DND-41 (cell line): ENCODE results near the gene SLC4A7.

ENCODE experiments used
- ATAC-seq: fragments of 200-7000 bp; cut with Tn5 transposase; 3 replicates; pipeline ENCODE4 v1.9.1; 2021; ENCODE audit warnings: low read depth; ENCODE audit not compliant: insufficient read depth
- DNase-seq: peaks from one replicate; pipeline ENCODE4 v3.0.0-alpha.2; 2020
- H2AFZ ChIP-seq: 2 replicates; pipeline ENCODE4 v1.6.0; 2012; ENCODE audit warnings: low read depth, low read length
- H3K27ac ChIP-seq: 2 replicates; pipeline ENCODE4 v1.5.1; 2012; ENCODE audit warnings: low read length, inconsistent platforms
- H3K27me3 ChIP-seq: fragments of 200-600 bp; sonication (generic); 2 replicates; pipeline ENCODE4 v1.6.0; 2012; ENCODE audit warnings: low read length, mild to moderate bottlenecking, inconsistent platforms; ENCODE audit not compliant: insufficient read depth, poor library complexity
- H3K36me3 ChIP-seq: 2 replicates; pipeline ENCODE4 v1.5.1; 2012; ENCODE audit warnings: low read length, inconsistent platforms; ENCODE audit not compliant: insufficient read depth
- H3K4me1 ChIP-seq: 2 replicates; pipeline ENCODE4 v1.5.1; 2012; ENCODE audit warnings: mild to moderate bottlenecking, low read length; ENCODE audit not compliant: insufficient read depth
- H3K4me2 ChIP-seq: 2 replicates; pipeline ENCODE4 v1.6.0; 2012; ENCODE audit warnings: mild to moderate bottlenecking, moderate library complexity, low read length, inconsistent platforms; ENCODE audit not compliant: insufficient read depth
- H3K4me3 ChIP-seq, 2 experiments: fragments of 200-600 bp in 1 of 2; shearing (Covaris generic) in 1 of 2; 2 replicates each; pipeline ENCODE4 v1.5.1; 2012 to 2016; ENCODE audit warnings: inconsistent platforms in 2 of 2, low read length in 2 of 2, mild to moderate bottlenecking in 2 of 2, low read depth in 1 of 2, moderate library complexity in 1 of 2
- H3K79me2 ChIP-seq: 2 replicates; pipeline ENCODE4 v1.6.0; 2012; ENCODE audit warnings: low read length, inconsistent platforms; ENCODE audit not compliant: insufficient read depth
- H3K9ac ChIP-seq: 2 replicates; pipeline ENCODE4 v1.6.0; 2012; ENCODE audit warnings: low read depth, mild to moderate bottlenecking, inconsistent platforms, low read length, moderate library complexity
- H3K9me3 ChIP-seq: 2 replicates; pipeline ENCODE4 v1.5.1; 2012; ENCODE audit warnings: low read length, moderate library complexity, mild to moderate bottlenecking, inconsistent platforms; ENCODE audit not compliant: insufficient read depth, severe bottlenecking
- H4K20me1 ChIP-seq: 2 replicates; pipeline ENCODE4 v1.6.0; 2012; ENCODE audit warnings: low read length; ENCODE audit not compliant: insufficient read depth
- CTCF ChIP-seq: IDR thresholded peaks from 2 replicates; pipeline ENCODE4 v1.5.1; 2012; ENCODE audit warnings: borderline replicate concordance, low read length, moderate library complexity, mild to moderate bottlenecking; ENCODE audit not compliant: poor library complexity, severe bottlenecking; ENCODE audit errors: extremely low read depth
- EZH2 ChIP-seq: IDR thresholded peaks from 3 replicates; pipeline ENCODE4 v1.6.1; 2012; ENCODE audit warnings: borderline replicate concordance, low read depth, mild to moderate bottlenecking, moderate library complexity, low read length, inconsistent platforms; ENCODE audit not compliant: severe bottlenecking

SLC4A7 gene

GRCh38 chr3:27366062-27366591, 118.1 kb downstream of the SLC4A7 start:
- ATAC-seq (no peak), DNase-seq (no peak)
- H2AFZ ChIP-seq: no peak overlapping the region
- H3K4me3 ChIP-seq: no peak overlapping the region
- H3K27ac ChIP-seq: no peak overlapping the region
- peaks cover 17% of the 10 kb centered on the region for H3K4me1 ChIP-seq
- H3K36me3 ChIP-seq: no peaks in the 10 kb centered on the region
- H3K27me3 ChIP-seq: no peaks in the 10 kb centered on the region
- H3K9ac ChIP-seq: no peak overlapping the region
- no peaks in the 10 kb centered on the region for H3K9me3 ChIP-seq
- no peaks in the 10 kb centered on the region for H4K20me1 ChIP-seq
- TF ChIP-seq EZH2 (no peak), CTCF (no peak)
- no peak overlapping the region for H3K4me2 ChIP-seq
- H3K79me2 ChIP-seq: no peaks in the 10 kb centered on the region

GRCh38 chr3:27360113-27361078, 123.8 kb downstream of the SLC4A7 start:
- H3K9ac ChIP-seq: peak overlapping the region; percentile 51
- no peaks in the 10 kb centered on the region for H4K20me1 ChIP-seq
- DNase-seq: no peak

GRCh38 chr3:27358372-27358771, 125.8 kb downstream of the SLC4A7 start:
- H2AFZ ChIP-seq: no peak overlapping the region; the same call in 1 of the 2 replicates
- no peaks in the 10 kb centered on the region for H4K20me1 ChIP-seq
- H3K36me3 ChIP-seq: no peaks in the 10 kb centered on the region
- no peaks in the 10 kb centered on the region for H3K9me3 ChIP-seq
- no peak overlapping the region for H3K9ac ChIP-seq
- peak overlapping the region; percentile 92 for H3K27ac ChIP-seq
- ATAC-seq: no peak
- no peak overlapping the region for H3K4me2 ChIP-seq
- H3K4me3 ChIP-seq: no peak overlapping the region
- DNase-seq: no peak
- peaks cover 27% of the 10 kb centered on the region for H3K4me1 ChIP-seq
- TF ChIP-seq CTCF: no peak
- TF ChIP-seq EZH2: no peak
- no peaks in the 10 kb centered on the region for H3K79me2 ChIP-seq
- no peaks in the 10 kb centered on the region for H3K27me3 ChIP-seq

More at GRCh38 chr3:27360113-27361078, 123.8 kb downstream of the SLC4A7 start:
- H3K36me3 ChIP-seq: no peaks in the 10 kb centered on the region
- H3K4me1 ChIP-seq: peaks cover 27% of the 10 kb centered on the region
- H3K27ac ChIP-seq: peak overlapping the region; percentile 92
- H3K79me2 ChIP-seq: no peaks in the 10 kb centered on the region
- no peaks in the 10 kb centered on the region for H3K27me3 ChIP-seq
- TF ChIP-seq EZH2 (no peak), CTCF (no peak)
- peak overlapping the region; percentile 79 for H2AFZ ChIP-seq
- H3K4me3 ChIP-seq: no peak overlapping the region
- H3K9me3 ChIP-seq: no peaks in the 10 kb centered on the region
- H3K4me2 ChIP-seq: no peak overlapping the region
- ATAC-seq: no peak
